Ectodermal cell (in vitro differentiated cells): Measurements from ENCODE around the gene SHISA7.
A peak's percentile ranks its signal among the peaks of the same experiment; 100 is the strongest.
"Not testable (repeated sequence)": the region's sequence is repeated elsewhere in the genome, so short reads cannot be mapped to it uniquely, and the experiment has no call there.

Source experiments
- H3K27ac ChIP-seq: 2 replicates; pipeline ENCODE4 v1.7.0; 2013; ENCODE audit warnings: mild to moderate bottlenecking, low read depth, low read length; ENCODE audit not compliant: insufficient read depth, poor library complexity, severe bottlenecking
- H3K27me3 ChIP-seq: 2 replicates; pipeline ENCODE4 v1.7.0; 2013; ENCODE audit warnings: mild to moderate bottlenecking, low read length; ENCODE audit not compliant: insufficient read depth, control insufficient read depth, poor library complexity, severe bottlenecking
- H3K36me3 ChIP-seq: one replicate; pipeline ENCODE4 v1.7.0; 2013; ENCODE audit warnings: low read length; ENCODE audit not compliant: control insufficient read depth, insufficient read depth
- H3K4me1 ChIP-seq: one replicate; pipeline ENCODE4 v1.7.0; 2013; ENCODE audit warnings: low read length; ENCODE audit not compliant: control insufficient read depth, insufficient read depth
- H3K4me3 ChIP-seq: 2 replicates; pipeline ENCODE4 v1.7.0; 2013; ENCODE audit warnings: low read depth, low read length, control low read depth; ENCODE audit not compliant: insufficient read depth
- H3K9me3 ChIP-seq: 2 replicates; pipeline ENCODE4 v1.7.0; 2013; ENCODE audit warnings: mild to moderate bottlenecking, low read length, moderate library complexity; ENCODE audit not compliant: control insufficient read depth
- WGBS, 2 experiments: methylation state at CpG; one replicate each; pipeline ENCODE4 v1.1.7; 2013; ENCODE audit warnings: missing lambda C conversion rate in 2 of 2; 5-methylcytosine and 5-hydroxymethylcytosine counted together

Gene SHISA7

GRCh38 chr19:55453511-55454260 is 10.6 kb upstream of the SHISA7 start:
- peaks cover 5% of the 10 kb centered on the region for H3K4me1 ChIP-seq
- no peaks in the 10 kb centered on the region for H3K9me3 ChIP-seq
- no peak overlapping the region for H3K27ac ChIP-seq
- H3K4me3 ChIP-seq = no peak overlapping the region
- 90 to 93% methylated on average over 12 of the region's 12 CpGs for WGBS, 2 experiments
- no peaks in the 10 kb centered on the region for H3K36me3 ChIP-seq
- H3K27me3 ChIP-seq = peaks cover 40% of the 10 kb centered on the region

- Histone ChIP-seq H3K4me1 (peaks cover 5% of the 10 kb centered on the region), H3K4me3 (peak overlapping the region; percentile 25), H3K27me3 (peaks cover 48% of the 10 kb centered on the region), H3K36me3 (no peaks in the 10 kb centered on the region), H3K9me3 (no peaks in the 10 kb centered on the region), H3K27ac (no peak overlapping the region)
- WGBS, 2 experiments = 6 to 7% methylated on average over 33 to 34 of the region's 34 CpGs
These were observed 9.7 kb upstream of the SHISA7 start for GRCh38 chr19:55452749-55453346.

GRCh38 chr19:55451965-55452748 is 9.1 kb upstream of the SHISA7 start:
- H3K4me3 ChIP-seq = peak overlapping the region; percentile 25
- no peak overlapping the region for H3K27ac ChIP-seq
- H3K27me3 ChIP-seq = peaks cover 55% of the 10 kb centered on the region
- WGBS, 2 experiments = 4% methylated on average over 55 to 57 of the region's 57 CpGs
- H3K36me3 ChIP-seq = no peaks in the 10 kb centered on the region
- H3K4me1 ChIP-seq = peaks cover 5% of the 10 kb centered on the region
- no peaks in the 10 kb centered on the region for H3K9me3 ChIP-seq

GRCh38 chr19:55451163-55451964 is 8.3 kb upstream of the SHISA7 start:
- H3K4me3 ChIP-seq = peak overlapping the region; percentile 25
- H3K27ac ChIP-seq = no peak overlapping the region
- no peaks in the 10 kb centered on the region for H3K36me3 ChIP-seq
- H3K4me1 ChIP-seq = peaks cover 5% of the 10 kb centered on the region
- H3K27me3 ChIP-seq = peaks cover 63% of the 10 kb centered on the region
- H3K9me3 ChIP-seq = no peaks in the 10 kb centered on the region
- WGBS, 2 experiments = 2% methylated on average over 77 to 79 of the region's 80 CpGs

- H3K9me3 ChIP-seq = no peaks in the 10 kb centered on the region
- H3K4me1 ChIP-seq = peaks cover 5% of the 10 kb centered on the region
- WGBS, 2 experiments = 40 to 44% methylated on average over 16 of the region's 16 CpGs
- no peak overlapping the region for H3K27ac ChIP-seq
- no peak overlapping the region for H3K4me3 ChIP-seq
- no peaks in the 10 kb centered on the region for H3K36me3 ChIP-seq
- H3K27me3 ChIP-seq = peaks cover 82% of the 10 kb centered on the region
These were observed 6.4 kb upstream of the SHISA7 start for GRCh38 chr19:55449469-55449868.

GRCh38 chr19:55448175-55448490 is 5.0 kb upstream of the SHISA7 start:
- WGBS, 2 experiments = 82 to 92% methylated on average over 5 of the region's 5 CpGs
- H3K27ac ChIP-seq, H3K4me3 ChIP-seq, H3K36me3 ChIP-seq, H3K4me1 ChIP-seq, H3K9me3 ChIP-seq: not testable (repeated sequence)
- peaks cover 96% of the 10 kb centered on the region for H3K27me3 ChIP-seq

GRCh38 chr19:55447421-55448174 is 4.5 kb upstream of the SHISA7 start:
- Histone ChIP-seq H3K4me1 (peaks cover 7% of the 10 kb centered on the region), H3K9me3 (no peaks in the 10 kb centered on the region), H3K4me3 (no peak overlapping the region), H3K27ac (no peak overlapping the region), H3K36me3 (no peaks in the 10 kb centered on the region), H3K27me3 (peaks cover 100% of the 10 kb centered on the region)
- 39 to 43% methylated on average over 16 of the region's 16 CpGs for WGBS, 2 experiments

- Histone ChIP-seq H3K9me3 (no peaks in the 10 kb centered on the region), H3K36me3 (no peaks in the 10 kb centered on the region), H3K4me3 (no peak overlapping the region), H3K27ac (no peak overlapping the region), H3K27me3 (peaks cover 100% of the 10 kb centered on the region), H3K4me1 (peaks cover 8% of the 10 kb centered on the region)
- WGBS, 2 experiments = 83 to 88% methylated on average over 8 of the region's 8 CpGs
These were observed 3.0 kb upstream of the SHISA7 start for GRCh38 chr19:55446060-55446459.

- Histone ChIP-seq H3K27me3 (peaks cover 100% of the 10 kb centered on the region), H3K36me3 (no peaks in the 10 kb centered on the region), H3K4me1 (peaks cover 19% of the 10 kb centered on the region), H3K27ac (no peak overlapping the region), H3K9me3 (no peaks in the 10 kb centered on the region), H3K4me3 (no peak overlapping the region)
- WGBS, 2 experiments = 48 to 51% methylated on average over 11 of the region's 11 CpGs
These were observed 1.5 kb upstream of the SHISA7 start for GRCh38 chr19:55444646-55445045.
